ENCODE measurements around the gene METRNL.

METRNL gene

DNA sequence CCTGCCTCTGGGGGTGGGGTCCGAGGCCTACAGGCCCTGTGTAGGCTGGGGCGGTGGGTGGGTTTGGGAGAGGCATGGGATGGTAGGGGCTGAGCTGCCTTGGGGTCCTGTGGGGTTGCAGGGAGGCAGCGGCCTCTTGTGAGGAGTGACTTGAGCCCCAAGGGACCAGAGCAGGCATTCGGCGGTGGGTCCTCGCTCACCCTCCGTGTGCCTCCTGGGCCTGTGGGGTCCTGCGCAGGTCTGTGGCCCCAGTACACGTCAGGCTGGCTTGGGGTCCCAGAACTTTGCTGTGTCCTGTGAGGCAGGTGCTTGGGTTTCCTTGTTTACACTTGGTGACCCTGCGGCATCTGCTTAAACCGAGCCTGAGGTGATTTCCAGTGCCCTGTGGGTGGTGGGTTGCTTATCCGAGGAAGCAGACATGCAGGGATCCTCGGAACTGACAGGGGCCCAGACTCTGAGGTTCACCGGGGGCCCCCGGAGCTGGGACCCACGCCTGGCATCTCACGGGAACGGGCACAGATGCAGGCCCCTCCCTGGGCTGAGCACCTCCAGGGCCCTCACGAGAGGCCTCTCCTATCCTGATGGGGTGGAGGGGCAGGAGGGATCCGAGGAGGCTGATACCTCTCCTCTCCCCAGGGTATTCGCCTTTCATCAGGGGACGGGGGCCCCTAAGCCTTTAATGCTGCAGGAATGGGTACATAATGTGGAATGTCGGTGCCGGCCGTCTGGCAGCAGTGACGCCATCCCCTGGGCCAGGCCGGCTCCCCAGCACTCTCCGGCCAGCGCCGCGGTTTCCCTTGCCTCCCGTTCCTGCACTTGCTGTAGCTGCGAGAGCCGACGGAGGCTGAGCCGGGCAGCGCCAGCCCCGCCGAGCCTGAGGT is 7.7 kb downstream of the METRNL start:
- H3K4me1 ChIP-seq (ENCODE audit: insufficient read depth, low read length), result no peaks in the 10 kb centered on the region
- H3K4me2 ChIP-seq (ENCODE audit: insufficient read depth, low read length), result no peak overlapping the region
- H3K4me3 ChIP-seq (ENCODE audit: low read depth in 1 of 2, low read length in 2 of 2), result no peak overlapping the region
- ATAC-seq (ENCODE audit: insufficient read depth, low read depth), result no peak
- H3K9ac ChIP-seq (ENCODE audit: low read depth, low read length), result no peak overlapping the region
- H3K27ac ChIP-seq (ENCODE audit: low read length), result no peak overlapping the region
- no peak for DNase-seq
- no peak overlapping the region for H2AFZ ChIP-seq (ENCODE audit: low read depth, low read length)
- H3K79me2 ChIP-seq (ENCODE audit: insufficient read depth, low read length), result no peaks in the 10 kb centered on the region
- H4K20me1 ChIP-seq (ENCODE audit: insufficient read depth, low read length), result no peaks in the 10 kb centered on the region
- no peaks in the 10 kb centered on the region for H3K9me3 ChIP-seq (ENCODE audit: insufficient read depth, low read length, severe bottlenecking)
- TF ChIP-seq EZH2 (IDR thresholded peaks at IDR 0.05; ENCODE audit: borderline replicate concordance, low read depth, low read length, severe bottlenecking), result no peak
- no peaks in the 10 kb centered on the region for H3K36me3 ChIP-seq (ENCODE audit: insufficient read depth, low read length)
- peaks cover 5% of the 10 kb centered on the region for H3K27me3 ChIP-seq (ENCODE audit: insufficient read depth, low read length, poor library complexity)

DNA sequence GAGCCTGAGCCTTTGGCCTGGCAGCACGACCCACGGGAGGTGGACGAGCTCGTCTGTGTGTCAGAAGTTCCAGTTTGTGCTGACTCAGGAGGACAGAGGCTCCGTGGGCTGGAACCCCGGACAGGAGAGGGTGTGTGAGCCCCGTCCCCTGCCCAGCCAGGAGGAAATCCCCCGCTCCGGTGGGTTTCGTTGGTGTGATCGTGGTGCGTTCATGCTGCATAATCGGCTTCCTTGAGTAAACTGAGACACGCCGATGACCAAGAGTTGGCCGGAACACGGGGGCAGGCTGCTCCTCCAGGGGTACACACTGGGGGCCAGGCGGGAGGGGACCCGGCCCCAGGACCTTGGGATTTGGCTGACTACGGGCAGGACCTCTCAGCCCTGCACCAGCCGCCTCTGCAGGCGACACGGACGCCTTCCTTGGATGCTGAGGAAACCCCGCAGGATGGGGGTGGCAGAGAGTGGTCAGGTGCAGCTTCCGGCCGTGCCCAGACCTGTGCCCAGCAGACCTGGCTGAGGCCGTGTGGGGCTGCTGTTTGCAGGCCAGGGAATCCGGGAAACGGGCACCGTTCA is 8.5 kb downstream of the METRNL start:
- Histone ChIP-seq H3K79me2 (ENCODE audit: insufficient read depth, low read length) (no peaks in the 10 kb centered on the region), H4K20me1 (ENCODE audit: insufficient read depth, low read length) (no peaks in the 10 kb centered on the region), H3K4me2 (ENCODE audit: insufficient read depth, low read length) (no peak overlapping the region), H3K27me3 (ENCODE audit: insufficient read depth, low read length, poor library complexity) (peaks cover 5% of the 10 kb centered on the region), H2AFZ (ENCODE audit: low read depth, low read length) (no peak overlapping the region), H3K27ac (ENCODE audit: low read length) (no peak overlapping the region), H3K4me3 (ENCODE audit: low read depth in 1 of 2, low read length in 2 of 2) (no peak overlapping the region), H3K36me3 (ENCODE audit: insufficient read depth, low read length) (no peaks in the 10 kb centered on the region), H3K4me1 (ENCODE audit: insufficient read depth, low read length) (no peaks in the 10 kb centered on the region), H3K9ac (ENCODE audit: low read depth, low read length) (no peak overlapping the region), H3K9me3 (ENCODE audit: insufficient read depth, low read length, severe bottlenecking) (no peaks in the 10 kb centered on the region)
- DNase-seq (no peak), ATAC-seq (ENCODE audit: insufficient read depth, low read depth) (no peak)
- TF ChIP-seq, protein P1, sequence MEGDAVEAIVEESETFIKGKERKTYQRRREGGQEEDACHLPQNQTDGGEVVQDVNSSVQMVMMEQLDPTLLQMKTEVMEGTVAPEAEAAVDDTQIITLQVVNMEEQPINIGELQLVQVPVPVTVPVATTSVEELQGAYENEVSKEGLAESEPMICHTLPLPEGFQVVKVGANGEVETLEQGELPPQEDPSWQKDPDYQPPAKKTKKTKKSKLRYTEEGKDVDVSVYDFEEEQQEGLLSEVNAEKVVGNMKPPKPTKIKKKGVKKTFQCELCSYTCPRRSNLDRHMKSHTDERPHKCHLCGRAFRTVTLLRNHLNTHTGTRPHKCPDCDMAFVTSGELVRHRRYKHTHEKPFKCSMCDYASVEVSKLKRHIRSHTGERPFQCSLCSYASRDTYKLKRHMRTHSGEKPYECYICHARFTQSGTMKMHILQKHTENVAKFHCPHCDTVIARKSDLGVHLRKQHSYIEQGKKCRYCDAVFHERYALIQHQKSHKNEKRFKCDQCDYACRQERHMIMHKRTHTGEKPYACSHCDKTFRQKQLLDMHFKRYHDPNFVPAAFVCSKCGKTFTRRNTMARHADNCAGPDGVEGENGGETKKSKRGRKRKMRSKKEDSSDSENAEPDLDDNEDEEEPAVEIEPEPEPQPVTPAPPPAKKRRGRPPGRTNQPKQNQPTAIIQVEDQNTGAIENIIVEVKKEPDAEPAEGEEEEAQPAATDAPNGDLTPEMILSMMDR (IDR thresholded peaks at IDR 0.05; ENCODE audit: borderline replicate concordance, extremely low read depth, low read length, poor library complexity, severe bottlenecking), result no peak
- TF ChIP-seq EZH2 (IDR thresholded peaks at IDR 0.05; ENCODE audit: borderline replicate concordance, low read depth, low read length, severe bottlenecking), result no peak

DNA sequence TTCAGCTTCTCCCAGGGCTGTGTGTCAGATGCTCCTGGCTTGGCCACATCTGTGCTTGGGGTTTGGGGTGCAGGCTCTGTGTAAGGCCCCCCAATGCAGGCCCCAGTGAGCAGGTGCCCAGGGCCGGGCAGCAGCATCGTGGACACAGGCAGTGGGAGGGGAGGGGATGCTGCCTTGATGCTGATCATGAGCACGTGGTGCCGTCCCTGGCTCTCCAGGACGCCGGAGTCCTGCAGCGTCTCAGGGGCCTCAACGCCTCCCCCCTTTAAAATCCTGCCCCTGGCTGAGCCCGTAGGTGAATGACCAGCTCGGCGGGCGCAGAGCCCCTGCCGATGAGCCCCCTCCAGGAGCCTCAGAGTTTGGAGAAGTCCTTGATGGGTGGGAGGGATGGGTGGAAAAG is 9.0 kb downstream of the METRNL start:
- TF ChIP-seq, protein P1 (IDR thresholded peaks at IDR 0.05; ENCODE audit: borderline replicate concordance, extremely low read depth, low read length, poor library complexity, severe bottlenecking), result no peak
- TF ChIP-seq EZH2 (IDR thresholded peaks at IDR 0.05; ENCODE audit: borderline replicate concordance, low read depth, low read length, severe bottlenecking), result no peak
- no peak for DNase-seq
- peaks cover 2% of the 10 kb centered on the region for H3K27me3 ChIP-seq (ENCODE audit: insufficient read depth, low read length, poor library complexity)
- no peak overlapping the region for H3K27ac ChIP-seq (ENCODE audit: low read length)
- H3K9ac ChIP-seq (ENCODE audit: low read depth, low read length), result no peak overlapping the region
- no peaks in the 10 kb centered on the region for H3K4me1 ChIP-seq (ENCODE audit: insufficient read depth, low read length)
- H3K36me3 ChIP-seq (ENCODE audit: insufficient read depth, low read length), result no peaks in the 10 kb centered on the region
- H3K79me2 ChIP-seq (ENCODE audit: insufficient read depth, low read length), result no peaks in the 10 kb centered on the region
- no peaks in the 10 kb centered on the region for H4K20me1 ChIP-seq (ENCODE audit: insufficient read depth, low read length)
- H2AFZ ChIP-seq (ENCODE audit: low read depth, low read length), result no peak overlapping the region
- H3K4me3 ChIP-seq (ENCODE audit: low read depth in 1 of 2, low read length in 2 of 2), result no peak overlapping the region
- ATAC-seq (ENCODE audit: insufficient read depth, low read depth), result no peak
- H3K9me3 ChIP-seq (ENCODE audit: insufficient read depth, low read length, severe bottlenecking), result no peaks in the 10 kb centered on the region
- H3K4me2 ChIP-seq (ENCODE audit: insufficient read depth, low read length), result no peak overlapping the region

GRCh38 chr17:83088909-83089308 is 9.5 kb downstream of the METRNL start:
- Histone ChIP-seq H3K27me3 (ENCODE audit: insufficient read depth, low read length, poor library complexity) (no peaks in the 10 kb centered on the region), H3K4me3 (ENCODE audit: low read depth in 1 of 2, low read length in 2 of 2) (no peak overlapping the region), H3K4me2 (ENCODE audit: insufficient read depth, low read length) (no peak overlapping the region), H3K4me1 (ENCODE audit: insufficient read depth, low read length) (no peaks in the 10 kb centered on the region), H2AFZ (ENCODE audit: low read depth, low read length) (no peak overlapping the region), H4K20me1 (ENCODE audit: insufficient read depth, low read length) (no peaks in the 10 kb centered on the region), H3K36me3 (ENCODE audit: insufficient read depth, low read length) (no peaks in the 10 kb centered on the region), H3K79me2 (ENCODE audit: insufficient read depth, low read length) (no peaks in the 10 kb centered on the region), H3K27ac (ENCODE audit: low read length) (no peak overlapping the region), H3K9ac (ENCODE audit: low read depth, low read length) (no peak overlapping the region), H3K9me3 (ENCODE audit: insufficient read depth, low read length, severe bottlenecking) (no peaks in the 10 kb centered on the region)
- ATAC-seq (ENCODE audit: insufficient read depth, low read depth), result no peak
- TF ChIP-seq, protein P1 (IDR thresholded peaks at IDR 0.05; ENCODE audit: borderline replicate concordance, extremely low read depth, low read length, poor library complexity, severe bottlenecking), result no peak
- no peak for TF ChIP-seq EZH2 (IDR thresholded peaks at IDR 0.05; ENCODE audit: borderline replicate concordance, low read depth, low read length, severe bottlenecking)
- DNase-seq, result no peak

Measured in DND-41 (cell line).